ENCODE results near the gene RNF111. TPM values are rescaled to one million over a fixed set of nuclear protein-coding genes. Genes with fewer than 3 reads are reported as not detected.

RNF111 gene
- total and polyA plus RNA-seq, 2 of the 13 experiments (the other 11 are each of a cell fraction or from before 2014, with no cell fraction given), result 12.1 to 23.1 TPM

GRCh38 chr15:59104912-59105732, 117.7 kb downstream of the RNF111 start, which contains the start of gene CCNB2 (continued):
- peak; percentile 56 for TF ChIP-seq PATZ1 (CRISPR knock-in tag; IDR thresholded peaks at IDR 0.05)
- no peak for TF ChIP-seq ZNF496 (CRISPR knock-in tag; IDR thresholded peaks at IDR 0.05; ENCODE audit: insufficient replicate concordance)
- TF ChIP-seq ZBTB40 (IDR thresholded peaks at IDR 0.05), result no peak
- peak; percentile 29; the same call in 1 of the 2 replicates for TF ChIP-seq ZBTB40 (CRISPR knock-in tag; IDR thresholded peaks at IDR 0.05)
- TF ChIP-seq TBX3 (IDR thresholded peaks at IDR 0.05; ENCODE audit: borderline replicate concordance), result no peak
- TF ChIP-seq NKX3-1 (CRISPR knock-in tag; IDR thresholded peaks at IDR 0.05), result peak; percentile 88; the same call in 1 of the 2 replicates
- 0 out of 2 replicates have a peak, but pooled peaks have one; percentile 28 for TF ChIP-seq ZBTB4 (CRISPR knock-in tag; IDR thresholded peaks at IDR 0.05; ENCODE audit: borderline replicate concordance)
- TF ChIP-seq ZNF800 (CRISPR knock-in tag; IDR thresholded peaks at IDR 0.05), result 0 out of 2 replicates have a peak, but pooled peaks have one; percentile 40
- TF ChIP-seq MTERF4 (CRISPR knock-in tag; IDR thresholded peaks at IDR 0.05), result peak; percentile 46; the same call in 1 of the 2 replicates
